Measurements from ENCODE around the gene OR6V1.

The OR6V1 gene, protein sequence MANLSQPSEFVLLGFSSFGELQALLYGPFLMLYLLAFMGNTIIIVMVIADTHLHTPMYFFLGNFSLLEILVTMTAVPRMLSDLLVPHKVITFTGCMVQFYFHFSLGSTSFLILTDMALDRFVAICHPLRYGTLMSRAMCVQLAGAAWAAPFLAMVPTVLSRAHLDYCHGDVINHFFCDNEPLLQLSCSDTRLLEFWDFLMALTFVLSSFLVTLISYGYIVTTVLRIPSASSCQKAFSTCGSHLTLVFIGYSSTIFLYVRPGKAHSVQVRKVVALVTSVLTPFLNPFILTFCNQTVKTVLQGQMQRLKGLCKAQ

DNA sequence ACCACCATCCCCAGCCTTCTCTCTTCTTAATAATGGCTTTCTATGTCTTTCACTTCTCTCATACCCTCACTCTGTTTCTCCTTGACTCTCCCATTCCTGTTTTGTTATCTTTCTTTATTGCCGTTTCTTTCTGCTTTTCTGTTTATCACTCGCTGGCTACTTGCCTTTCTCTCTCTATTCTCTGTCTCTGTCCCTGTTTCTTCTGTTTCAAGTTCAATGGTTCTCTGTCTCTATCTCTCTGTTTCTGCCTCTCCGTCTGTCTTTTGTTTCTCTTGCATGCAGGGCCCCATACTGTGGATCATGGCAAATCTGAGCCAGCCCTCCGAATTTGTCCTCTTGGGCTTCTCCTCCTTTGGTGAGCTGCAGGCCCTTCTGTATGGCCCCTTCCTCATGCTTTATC is at the start of gene OR6V1:
Gene OR6V1 (plus strand): TSS at position 301 of the 400 bp plus-strand sequence. CDS start 0 bp downstream, at position 301.
- no peak for DNase-seq

DNA sequence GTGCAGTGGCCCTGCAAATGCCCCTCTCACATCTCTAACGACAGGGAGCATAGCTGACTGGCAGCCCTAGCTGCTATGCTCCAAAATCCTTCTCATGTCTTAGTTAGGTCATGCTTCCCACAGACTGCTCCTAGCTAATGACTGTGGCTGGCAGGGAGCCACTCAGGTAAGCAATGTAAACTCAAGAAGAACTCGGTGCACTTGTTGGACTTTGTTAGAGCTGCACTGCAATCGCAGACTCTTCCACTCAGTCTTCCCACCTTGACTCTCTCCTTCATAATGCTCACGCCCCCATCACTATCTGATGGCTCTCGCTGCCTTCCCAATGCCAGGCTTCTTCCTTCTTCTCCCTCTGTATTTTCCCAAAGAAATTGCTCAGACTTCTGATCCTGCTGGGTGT is 49.2 kb upstream of the OR6V1 start:
- DNase-seq = no peak

DNA sequence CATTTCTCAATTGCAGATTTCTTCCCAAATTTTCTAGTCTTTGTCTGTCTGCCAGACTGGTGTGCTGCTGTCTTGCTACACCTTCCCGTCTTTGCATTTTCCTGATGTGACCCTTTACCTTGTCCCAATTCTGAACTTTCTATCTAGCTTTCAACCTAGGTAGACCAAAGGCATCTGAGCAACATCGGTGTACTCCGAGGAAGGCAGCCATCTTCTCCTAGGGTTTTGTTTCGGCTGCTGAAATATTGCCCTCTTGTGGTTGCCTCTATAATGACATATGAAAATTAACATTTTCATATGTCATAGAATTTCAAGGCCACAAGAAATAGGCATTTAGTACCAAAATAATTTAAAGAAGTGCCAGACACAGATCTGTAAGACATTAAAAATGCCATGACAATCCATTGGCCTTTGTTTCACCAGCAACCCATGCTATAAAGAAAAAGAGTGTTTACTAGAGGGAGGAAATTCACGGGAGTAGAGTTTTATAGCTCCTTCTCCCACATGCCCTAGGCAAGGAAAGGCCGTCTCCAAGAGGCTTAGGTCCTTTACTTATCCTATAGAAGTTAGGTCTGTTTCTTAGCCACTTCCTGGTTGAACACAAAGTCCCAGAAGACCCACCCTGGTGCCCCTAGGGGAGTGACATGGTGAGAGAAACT is 48.6 kb upstream of the OR6V1 start:
- peak; percentile 8 to 10 for DNase-seq

DNA sequence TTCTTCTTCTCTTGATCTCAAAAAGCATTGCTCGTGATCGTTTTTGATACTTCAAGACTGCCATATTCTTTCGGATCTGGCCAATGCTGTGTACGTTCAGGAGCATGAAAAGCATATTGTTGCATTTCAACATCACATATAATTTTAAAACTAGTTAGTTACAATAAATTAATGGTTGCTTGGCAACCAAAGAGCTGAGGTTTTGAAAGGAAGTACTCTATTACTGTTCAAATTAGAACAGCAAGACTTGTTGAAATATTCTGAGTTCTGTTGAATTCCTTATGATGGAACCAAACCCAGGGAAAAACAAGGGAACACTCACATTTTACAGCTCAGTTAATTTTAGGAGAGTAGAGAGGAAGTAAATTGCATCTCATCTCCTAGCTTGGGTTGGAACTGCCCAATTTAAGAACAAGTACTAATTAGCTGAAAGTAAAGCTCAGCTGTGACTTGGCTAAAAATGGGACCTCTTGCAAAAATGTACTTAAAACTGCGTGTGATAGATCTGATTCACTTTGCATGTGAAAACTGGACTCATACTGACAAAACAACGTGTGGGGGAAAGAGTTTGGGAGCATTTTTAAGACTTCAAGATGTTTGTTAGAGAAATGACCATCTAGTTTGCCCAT is 46.4 kb upstream of the OR6V1 start:
- DNase-seq = no peak

DNA sequence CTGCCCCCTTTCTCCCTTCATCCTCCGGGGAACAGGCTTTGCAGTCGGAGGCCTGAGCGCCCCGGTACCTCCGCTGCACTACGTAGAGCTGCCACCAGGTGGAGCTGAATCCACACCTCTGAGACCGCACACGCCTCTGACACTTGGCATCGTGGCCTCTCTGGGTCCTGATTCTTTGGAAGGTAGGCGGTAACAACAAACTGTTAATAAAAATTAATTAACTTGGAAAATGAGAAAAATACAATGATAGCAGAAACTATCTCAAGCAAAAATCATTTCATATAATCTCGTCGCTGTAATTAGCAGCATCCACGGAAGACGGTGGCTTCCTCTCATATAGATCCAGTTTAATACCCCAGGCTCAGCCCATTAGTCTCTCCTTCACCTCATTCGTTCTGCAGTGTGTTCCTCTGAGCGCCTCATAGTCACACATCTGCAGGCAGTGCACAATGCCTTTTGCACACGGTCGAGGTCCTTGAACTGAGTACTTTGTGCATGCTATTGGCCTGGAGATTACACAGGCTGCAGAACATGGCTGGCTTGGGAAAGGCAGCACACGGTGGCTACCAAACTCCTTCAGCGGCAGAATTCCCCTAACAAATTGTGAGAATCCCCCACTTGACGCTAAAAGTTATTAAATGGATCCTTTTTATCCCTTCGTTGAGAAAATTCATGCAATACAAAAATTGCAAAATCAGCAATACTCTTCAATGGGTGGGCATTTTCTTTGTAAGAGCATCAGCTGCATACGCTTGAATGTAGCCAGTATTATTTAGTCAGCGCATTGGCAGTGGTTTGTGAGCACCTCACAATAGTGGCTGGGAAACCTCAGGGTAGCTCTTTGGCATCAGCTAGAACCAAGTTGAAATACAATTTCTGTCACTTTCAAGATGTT is 43.9 kb upstream of the OR6V1 start:
- DNase-seq = peak; percentile 25 to 32

DNA sequence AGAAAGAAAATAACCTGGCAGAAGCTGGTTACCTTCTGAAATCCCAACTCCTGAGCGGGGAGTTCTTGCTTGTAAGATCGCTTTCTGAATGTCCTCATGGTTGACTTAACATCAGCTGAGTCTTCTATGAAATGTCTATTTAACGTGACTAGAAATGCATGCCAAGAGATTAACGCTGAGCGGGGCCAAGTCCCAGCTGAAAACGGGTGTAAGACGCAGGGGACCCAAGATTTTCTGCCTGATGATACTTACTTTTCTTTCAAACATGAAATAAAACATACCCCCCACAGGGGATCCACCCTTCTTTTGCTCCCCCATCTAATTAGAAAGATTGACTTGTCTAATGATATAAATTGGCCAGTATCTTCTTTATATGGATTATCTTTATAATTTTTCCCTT is 40.1 kb upstream of the OR6V1 start:
- DNase-seq = no peak

DNA sequence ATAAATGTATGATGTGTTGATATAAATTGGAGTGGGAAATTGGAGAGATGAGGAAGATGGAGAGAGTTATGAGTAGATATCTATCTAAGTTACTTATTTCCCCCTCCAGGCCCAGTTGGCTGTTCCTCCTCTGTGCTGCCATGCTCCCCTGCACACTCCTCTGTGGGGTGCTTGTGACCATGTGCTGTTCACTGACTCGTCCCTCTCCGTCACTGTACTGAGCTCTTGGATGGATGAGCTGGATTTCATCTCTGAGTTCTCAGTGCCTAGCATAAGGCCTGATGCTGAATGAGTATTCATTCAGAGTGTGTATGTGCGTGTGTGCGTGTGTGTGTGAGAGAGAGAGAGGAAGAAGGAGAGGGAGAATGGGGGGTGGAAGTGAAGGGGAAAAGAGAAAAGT is 39.7 kb upstream of the OR6V1 start:
- DNase-seq = no peak

DNA sequence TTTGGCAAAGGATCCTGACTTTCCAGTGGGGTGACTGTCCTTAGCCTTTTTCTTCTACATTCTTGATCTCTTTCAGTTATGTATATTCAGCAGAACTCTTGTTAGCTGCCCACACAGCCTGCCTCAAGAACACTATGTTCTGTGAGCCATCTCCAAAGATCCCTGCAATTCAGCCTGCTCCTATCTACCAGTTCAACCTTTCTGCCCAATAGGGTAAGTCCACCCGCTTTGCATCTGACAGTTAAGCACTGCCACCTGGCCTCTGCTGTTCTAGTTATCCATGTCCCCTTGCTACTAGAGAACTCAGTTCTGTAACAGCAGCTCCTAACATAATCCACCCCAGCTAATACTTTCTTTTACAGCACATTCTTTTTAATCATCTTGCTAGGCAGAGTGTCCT is 38.7 kb upstream of the OR6V1 start:
- no peak for DNase-seq

DNA sequence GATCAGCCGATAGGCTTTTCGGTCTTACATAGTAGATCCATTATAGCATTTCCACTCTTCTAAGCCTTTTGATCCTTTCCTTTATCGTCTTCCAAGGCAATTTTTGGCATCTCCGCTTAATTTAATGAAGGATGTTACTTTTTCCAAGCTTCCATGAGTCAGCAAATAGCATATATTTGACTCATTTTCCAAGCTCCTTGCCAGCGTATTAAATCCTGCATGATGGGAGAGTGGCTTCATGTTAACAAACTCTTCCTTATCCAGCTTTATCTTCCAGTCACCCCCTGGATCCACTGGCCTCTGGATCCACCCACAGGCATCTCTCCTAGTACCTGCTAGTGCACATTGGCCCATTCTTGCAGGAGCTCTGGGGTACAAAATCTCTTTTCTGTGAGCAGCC is 38.2 kb upstream of the OR6V1 start:
- no peak for DNase-seq

DNA sequence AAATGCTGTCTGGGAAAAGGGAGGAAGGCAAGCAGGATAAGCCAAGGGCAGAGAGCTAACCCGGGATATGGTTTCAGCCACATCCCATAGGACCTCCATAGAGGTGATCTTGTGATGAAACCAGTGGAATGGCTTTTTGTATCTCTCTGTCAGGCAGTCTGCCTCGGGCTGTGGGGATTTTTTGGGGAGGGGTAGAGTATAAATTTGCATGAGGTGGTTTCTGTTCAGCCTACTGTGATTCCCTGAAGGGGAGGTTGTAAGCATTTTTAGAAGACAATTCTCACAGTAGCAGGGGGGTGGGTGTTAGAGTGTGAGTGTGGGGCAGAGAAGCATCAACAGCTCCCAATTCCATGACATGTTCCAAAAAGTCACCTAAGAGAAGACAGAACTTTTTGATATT is 37.1 kb upstream of the OR6V1 start:
- DNase-seq = no peak

DNA sequence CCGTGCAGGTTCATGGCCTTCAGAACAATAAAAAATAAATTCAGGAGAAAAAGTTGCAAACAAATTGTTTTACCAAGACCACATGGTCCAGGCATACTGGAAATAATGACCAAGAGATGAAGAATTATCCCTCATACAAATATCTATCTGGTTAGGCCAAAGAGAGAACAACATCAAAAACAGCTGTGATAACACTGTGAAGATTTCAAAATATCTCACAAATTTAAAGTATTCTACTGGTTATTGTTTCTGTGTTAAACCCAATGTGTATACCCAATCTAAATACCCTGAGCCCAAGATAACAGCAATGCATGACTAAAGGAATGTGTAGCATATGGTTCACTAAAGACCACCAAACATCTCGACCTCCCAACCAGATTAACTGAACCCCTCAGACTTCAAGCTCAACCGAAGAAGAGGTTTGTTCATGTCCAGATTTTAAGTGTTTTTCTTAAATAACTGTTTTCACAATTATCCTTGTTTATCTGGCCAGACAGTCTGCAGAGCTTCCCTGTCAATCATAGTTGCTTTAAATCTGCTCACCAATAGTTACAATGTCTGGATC is 36.1 kb upstream of the OR6V1 start:
- DNase-seq = no peak

DNA sequence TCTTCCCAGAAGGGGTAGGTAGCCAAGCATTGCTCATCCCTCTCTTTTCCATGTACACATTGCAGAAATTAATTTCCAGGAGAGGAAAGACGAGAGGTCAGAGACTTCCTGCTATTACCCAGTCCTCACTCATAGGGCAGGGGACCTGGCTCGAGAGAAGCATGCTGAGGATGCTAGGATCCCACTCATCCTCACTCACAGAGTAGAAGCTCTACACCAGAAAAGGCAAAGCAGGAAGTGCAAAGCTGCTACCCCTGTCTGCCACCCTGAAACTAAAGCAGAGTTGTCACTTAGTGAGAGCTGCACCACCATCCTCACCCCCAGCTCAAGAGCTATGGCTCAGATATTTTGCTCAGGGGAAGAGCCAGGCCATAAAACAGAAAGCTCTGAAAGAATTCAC is 35.1 kb upstream of the OR6V1 start:
- no peak for DNase-seq

DNA sequence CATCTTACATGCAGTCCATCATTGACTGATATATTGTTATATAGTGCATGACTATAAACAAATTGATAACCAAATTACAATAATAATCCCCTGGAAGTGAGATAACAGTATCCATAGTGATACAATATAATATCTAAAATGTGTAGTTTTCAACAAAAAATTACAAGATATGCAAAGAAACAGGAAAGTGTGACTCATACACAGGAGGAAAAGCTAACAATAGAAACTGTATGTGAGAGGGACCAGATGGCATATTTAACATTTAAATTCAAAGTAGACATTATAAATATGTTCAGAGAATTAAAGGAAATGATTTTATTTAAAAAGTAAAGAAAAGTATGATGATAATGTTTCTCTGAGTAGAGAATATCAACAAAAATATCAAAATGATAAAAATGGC is 33.2 kb upstream of the OR6V1 start:
- no peak for DNase-seq

DNA sequence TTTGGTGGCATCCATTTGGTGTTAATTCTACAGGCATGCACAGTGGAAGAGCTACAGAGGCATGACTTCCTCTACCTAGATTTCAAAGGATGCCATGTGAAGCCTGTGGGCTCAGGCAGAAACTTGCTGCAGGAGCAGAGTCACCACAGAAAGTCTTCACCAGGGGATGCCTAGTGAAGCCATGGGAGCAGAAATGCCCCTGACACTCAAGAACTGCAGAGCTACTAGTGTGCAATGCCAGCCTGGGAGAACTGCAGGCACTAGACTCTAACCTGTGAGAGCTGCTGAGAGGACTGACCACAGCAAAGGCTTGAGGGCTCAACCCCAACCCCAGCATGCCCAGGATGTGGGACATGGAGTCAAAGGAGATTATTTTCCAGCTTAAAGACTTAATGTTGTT is 29.1 kb upstream of the OR6V1 start:
- no peak for DNase-seq

DNA sequence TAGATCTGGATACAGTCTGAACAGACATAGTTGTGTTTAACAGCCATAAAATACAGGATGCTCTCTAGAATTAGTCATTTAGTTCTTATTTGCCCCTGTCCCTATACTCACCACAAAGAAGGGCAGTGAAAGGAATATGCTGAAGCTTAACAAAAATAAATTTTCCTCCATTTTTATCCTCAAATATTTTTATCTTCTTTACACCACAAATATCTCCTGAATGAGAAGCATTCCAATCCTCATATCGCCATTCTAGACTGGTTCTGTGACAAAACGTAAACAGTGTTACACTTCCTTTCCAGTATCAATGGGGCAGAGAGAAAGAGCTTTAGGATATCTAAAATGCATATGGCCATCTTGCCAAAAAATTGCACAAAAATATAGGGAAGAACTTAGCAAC is 26.8 kb upstream of the OR6V1 start:
- no peak for DNase-seq

DNA sequence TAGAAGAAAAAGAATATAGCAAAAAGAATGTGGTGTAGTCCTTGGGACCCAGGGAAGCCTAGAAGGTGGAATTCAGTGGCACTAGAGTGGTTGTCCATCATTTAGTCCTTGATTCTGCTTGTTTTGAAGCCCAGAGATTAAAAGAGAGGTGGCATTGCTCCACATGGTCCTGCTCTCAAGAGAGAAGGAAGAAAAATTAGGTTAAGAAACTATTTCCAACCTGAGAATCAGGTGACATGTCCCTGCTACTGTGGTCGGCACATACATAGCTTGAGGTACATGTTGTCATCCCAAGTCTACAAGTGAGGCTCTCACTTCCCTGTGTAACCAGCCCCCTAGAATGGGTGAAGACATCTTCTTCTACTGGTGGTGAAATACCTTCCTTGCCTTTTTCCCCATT is 25.1 kb upstream of the OR6V1 start, which contains the start of gene OR9A2:
Gene OR9A2 (minus strand): TSS at position 101 of the 400 bp plus-strand sequence. CDS start 0 bp downstream, at position 101.
- no peak for DNase-seq

DNA sequence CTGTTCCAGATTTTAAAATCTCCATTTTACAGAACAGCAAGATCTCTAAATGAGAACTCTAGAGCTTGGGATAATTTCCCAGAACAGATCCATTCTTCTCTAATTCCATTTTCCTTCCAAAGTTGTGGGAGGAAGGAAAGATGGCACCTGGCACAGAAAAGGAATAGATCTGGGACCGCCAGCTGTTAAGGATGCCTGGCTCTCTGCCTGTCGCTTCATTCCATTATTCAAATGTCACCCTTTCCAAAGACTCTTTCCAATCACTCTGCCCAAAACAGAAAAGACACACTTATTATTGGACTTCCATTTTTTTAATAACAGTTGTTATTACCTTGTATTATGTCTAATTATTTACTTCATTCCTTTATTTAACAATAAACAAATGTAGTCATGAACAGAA is 24.5 kb upstream of the OR6V1 start:
- DNase-seq = no peak

DNA sequence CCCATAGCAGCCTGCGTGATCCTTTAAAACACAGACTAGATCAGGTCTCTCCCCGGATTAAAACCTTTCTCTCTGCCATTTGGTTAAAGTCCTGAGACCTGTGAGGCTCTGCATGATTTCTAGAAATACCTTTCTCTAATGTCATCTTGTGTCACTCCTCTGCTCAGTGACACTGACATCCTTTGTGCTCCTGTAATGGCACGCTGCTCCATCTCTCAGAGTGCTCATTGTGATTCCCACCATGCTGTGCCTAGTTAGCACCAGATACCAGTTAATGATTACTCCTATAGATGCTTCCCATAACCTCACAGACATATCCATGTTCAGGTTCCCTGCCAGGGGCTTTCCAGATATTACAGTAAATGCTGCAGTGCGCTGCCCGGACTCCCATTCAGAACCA is 13.5 kb upstream of the OR6V1 start:
- DNase-seq = no peak

DNA sequence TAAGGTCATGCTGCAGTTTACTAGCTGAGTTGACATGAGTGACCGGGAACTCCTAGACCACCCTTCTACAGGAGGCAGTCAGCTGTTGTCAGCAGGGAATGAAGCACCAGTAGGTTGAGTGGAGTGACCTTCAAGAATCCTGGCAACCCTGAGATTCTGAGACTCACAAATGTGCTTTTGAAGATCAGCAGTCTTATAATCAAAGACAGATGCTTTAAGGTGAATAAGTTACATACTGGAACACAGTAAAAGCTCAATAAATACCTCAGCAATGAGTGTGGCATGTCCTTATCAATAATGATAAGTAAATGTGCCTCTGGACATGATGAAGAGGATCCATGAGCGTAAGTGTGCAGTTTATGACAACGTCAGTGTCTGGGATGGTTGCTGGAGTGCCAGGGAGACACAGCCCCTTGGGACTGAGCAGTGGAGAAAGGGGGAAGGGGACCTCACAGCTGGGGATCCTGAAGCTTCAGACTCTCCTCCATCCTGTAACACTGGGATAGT is 11.9 kb upstream of the OR6V1 start:
- DNase-seq = no peak

DNA sequence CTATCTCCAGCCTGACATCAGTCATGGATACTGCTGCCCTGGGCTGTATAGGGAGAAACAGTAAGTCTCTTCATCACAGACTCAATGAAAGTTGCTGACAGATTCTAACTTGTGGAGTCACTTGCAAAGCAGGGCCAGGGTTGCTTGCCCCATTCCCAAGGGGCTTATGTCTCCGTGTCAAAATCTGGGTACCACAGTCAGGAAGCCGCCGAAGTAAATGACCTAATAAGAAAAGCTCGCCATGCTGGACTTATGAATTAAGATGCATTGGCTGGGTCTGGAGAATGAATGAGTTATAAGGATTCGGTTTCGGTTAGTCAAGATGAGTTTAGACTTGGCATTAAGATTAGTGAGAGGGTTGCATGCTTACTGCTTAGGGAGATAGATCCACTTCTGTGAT is 10.8 kb upstream of the OR6V1 start:
- DNase-seq = no peak

DNA sequence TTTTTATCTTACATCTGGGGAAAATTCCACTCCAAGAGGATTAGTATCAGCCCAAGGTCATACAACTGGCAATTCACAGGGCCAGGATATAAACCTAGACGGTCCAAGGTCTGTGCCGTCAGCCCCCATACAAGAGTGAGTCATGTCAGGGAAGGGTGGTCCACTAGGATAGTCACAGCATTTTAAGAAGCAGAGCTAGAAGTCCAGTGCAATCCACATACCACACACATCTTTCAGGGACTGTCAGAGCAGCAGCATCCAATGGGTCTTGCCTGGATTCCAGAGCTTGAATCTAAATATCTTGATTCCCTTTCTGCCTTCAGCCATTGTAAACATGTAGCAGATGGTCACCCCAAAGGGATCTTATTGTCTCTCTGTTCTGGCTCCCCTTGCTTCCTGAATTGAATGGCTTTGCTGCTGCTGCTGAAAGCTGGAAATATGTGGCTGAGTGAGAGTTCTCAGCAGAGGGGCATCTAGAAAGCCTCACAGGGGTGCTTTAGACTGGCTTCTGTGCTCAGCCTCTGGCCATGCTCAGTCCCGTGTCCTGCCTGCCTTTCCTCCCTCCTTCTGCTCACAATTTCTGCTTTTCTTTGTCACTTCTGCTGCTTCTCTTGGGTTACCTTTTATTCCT is 9.9 kb upstream of the OR6V1 start:
- no peak for DNase-seq

DNA sequence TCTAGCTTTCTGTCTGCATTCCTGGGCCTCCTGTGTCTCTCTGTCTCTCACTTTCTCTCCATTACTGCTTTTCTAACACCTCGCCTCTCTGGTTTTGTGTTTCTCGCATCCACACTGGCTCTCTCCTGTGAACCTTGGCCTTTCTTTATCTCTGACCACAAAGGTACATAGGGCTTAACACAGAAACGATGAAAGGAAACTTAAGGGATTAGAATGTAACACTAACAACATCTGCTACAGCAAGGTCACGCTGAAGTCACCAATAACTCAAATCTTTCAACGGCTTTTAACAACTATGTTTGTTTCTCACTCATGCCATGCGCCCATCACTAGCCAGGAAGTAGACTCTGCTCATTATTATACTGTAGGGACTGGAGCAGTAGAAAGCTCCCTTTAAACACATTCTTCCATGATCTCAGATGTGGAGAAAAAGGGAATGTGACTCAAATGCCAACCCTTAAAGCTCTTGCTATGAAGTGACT is 9.3 kb upstream of the OR6V1 start:
- DNase-seq = no peak
